Upper lobe of right lung (tissue), 1 donor: Measurements from ENCODE around the gene BRCC3. TPM values are rescaled to one million over a fixed set of nuclear protein-coding genes. Genes with fewer than 3 reads are reported as not detected.
A peak's percentile ranks its signal among the peaks of the same experiment; 100 is the strongest.

Experiments
- ATAC-seq: fragments of 200-7000 bp; cut with Tn5 transposase; one replicate; pipeline ENCODE4 v1.9.1; 2020; ENCODE audit warnings: mild to moderate bottlenecking, moderate library complexity
- DNase-seq: peaks from one replicate; pipeline ENCODE4 v3.0.0-alpha.2; 2020
- H3K27ac ChIP-seq: fragments of 200-600 bp; one replicate; pipeline ENCODE4 v1.8.0; 2022
- H3K27me3 ChIP-seq: fragments of 200-600 bp; one replicate; pipeline ENCODE4 v1.8.0; 2022; ENCODE audit warnings: mild to moderate bottlenecking
- H3K36me3 ChIP-seq: fragments of 200-600 bp; one replicate; pipeline ENCODE4 v1.8.0; 2022
- H3K4me1 ChIP-seq: fragments of 200-600 bp; one replicate; pipeline ENCODE4 v1.8.0; 2022
- H3K4me3 ChIP-seq: fragments of 200-600 bp; one replicate; pipeline ENCODE4 v1.8.0; 2022; ENCODE audit warnings: mild to moderate bottlenecking
- H3K9me3 ChIP-seq: fragments of 200-600 bp; one replicate; pipeline ENCODE4 v1.8.0; 2022
- intact Hi-C: fragments of 100-400 bp; cut with DNase I; formaldehyde crosslinking; loops from one replicate; pipeline ENCODE4 v1.11.0; 2022
- total RNA-seq: library from RNA; stranded (reverse); fragmentation: NEBNext Ultra II Directional; extraction: Animal tissue kit (Norgen Biotek cat#: 25700); gene quantifications from one replicate; pipeline ENCODE4 v1.2.1, GENCODE V29; 2021
- TF ChIP-seq, protein P1 (sequence below): fragments of 200-600 bp; IDR thresholded peaks from one replicate; pipeline ENCODE4 v1.8.0; 2022; ENCODE audit warnings: antibody characterized with exemption
- donor health status: DM: no; HTN: yes; CAD: no; lungs with severe emphysema.

BRCC3 gene
- total RNA-seq, 1 donor from 2014 or later: 16.7 TPM

DNA sequence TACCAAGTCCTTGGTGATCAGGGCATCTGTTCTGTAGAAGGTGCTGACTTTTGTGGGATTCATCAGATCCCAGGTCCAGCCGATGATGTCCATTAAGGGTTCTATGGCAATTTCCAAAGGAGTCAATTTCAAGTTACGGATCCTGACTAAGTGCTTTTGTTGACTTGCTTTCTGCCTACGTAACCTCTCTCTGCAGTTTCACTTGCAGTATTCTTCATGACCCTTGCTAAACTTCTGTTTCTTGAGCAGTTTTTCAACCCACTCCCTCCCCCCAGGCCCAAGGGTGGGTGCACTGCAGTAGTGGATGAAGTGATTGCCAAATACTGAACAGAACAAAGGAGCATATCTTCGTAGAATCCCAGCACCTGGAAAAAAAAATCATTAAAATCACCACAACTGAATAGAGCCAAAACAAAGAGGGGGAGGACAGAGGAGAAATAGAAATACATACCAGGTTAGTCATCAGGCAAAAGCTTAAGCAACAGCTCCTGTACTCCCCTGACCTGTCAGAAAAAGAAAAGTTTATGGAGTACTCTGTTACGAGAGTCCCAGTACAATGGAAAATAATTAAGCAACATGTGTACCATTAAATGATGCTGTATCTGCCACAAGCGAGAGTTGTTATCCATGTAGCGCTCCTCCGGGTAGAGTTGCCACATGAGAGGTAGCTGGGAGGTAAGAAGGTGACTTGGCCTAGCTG, 6.1 kb upstream of the BRCC3 start:
- no peaks in the 10 kb centered on the region for H3K27me3 ChIP-seq
- H3K9me3 ChIP-seq: no peaks in the 10 kb centered on the region
- ATAC-seq (no peak), DNase-seq (no peak)
- intact Hi-C loops: no loop called here
- TF ChIP-seq, protein P1, sequence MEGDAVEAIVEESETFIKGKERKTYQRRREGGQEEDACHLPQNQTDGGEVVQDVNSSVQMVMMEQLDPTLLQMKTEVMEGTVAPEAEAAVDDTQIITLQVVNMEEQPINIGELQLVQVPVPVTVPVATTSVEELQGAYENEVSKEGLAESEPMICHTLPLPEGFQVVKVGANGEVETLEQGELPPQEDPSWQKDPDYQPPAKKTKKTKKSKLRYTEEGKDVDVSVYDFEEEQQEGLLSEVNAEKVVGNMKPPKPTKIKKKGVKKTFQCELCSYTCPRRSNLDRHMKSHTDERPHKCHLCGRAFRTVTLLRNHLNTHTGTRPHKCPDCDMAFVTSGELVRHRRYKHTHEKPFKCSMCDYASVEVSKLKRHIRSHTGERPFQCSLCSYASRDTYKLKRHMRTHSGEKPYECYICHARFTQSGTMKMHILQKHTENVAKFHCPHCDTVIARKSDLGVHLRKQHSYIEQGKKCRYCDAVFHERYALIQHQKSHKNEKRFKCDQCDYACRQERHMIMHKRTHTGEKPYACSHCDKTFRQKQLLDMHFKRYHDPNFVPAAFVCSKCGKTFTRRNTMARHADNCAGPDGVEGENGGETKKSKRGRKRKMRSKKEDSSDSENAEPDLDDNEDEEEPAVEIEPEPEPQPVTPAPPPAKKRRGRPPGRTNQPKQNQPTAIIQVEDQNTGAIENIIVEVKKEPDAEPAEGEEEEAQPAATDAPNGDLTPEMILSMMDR: no peak
- no peak overlapping the region for H3K4me3 ChIP-seq
- no peaks in the 10 kb centered on the region for H3K36me3 ChIP-seq
- no peak overlapping the region for H3K27ac ChIP-seq
- peaks cover 6% of the 10 kb centered on the region for H3K4me1 ChIP-seq

DNA sequence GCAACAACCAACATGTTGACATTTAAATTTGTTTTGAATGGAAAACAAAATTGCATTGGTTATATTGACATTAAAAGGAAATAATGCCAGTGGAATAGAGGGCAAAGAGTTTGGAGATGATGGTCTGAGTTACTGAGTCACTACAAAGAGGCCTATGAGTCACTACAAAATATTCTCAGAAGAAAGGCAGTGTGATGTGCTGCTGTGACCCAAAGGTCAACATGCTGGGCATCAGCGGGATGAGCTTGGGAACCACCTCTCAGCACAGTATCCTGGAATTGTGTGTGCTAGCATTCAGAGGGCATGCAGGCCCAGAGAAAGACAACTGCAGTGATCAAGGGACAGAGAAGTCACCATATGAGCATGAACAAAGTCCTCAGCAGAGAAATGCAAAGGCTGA, 3.1 kb upstream of the BRCC3 start:
- TF ChIP-seq, protein P1: no peak
- peaks cover 6% of the 10 kb centered on the region for H3K4me1 ChIP-seq
- no peak overlapping the region for H3K4me3 ChIP-seq
- no peaks in the 10 kb centered on the region for H3K36me3 ChIP-seq
- ATAC-seq (no peak), DNase-seq (no peak)
- no peak overlapping the region for H3K27ac ChIP-seq
- H3K27me3 ChIP-seq: no peaks in the 10 kb centered on the region
- intact Hi-C loops: no loop called here
- no peaks in the 10 kb centered on the region for H3K9me3 ChIP-seq

DNA sequence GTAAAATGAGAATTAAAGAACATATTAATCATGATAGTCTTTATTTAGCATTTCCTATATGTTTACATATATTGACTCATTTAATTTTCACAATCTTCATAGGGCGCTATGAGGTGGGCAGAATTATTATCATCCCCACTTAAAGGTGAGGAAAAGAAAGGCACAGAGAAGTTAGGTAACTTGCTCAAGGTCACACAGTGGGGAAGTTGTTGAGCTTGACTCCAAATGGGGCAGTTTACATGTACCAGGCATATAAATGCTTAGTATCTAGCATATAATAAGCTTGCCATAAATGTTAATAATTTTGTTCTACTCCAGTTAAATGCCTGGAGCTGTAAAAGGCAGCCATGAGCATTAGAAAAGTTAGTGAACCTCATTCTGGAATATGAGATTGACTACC, 1.9 kb upstream of the BRCC3 start:
- no peak for ATAC-seq
- Histone ChIP-seq H3K4me1 (peaks cover 6% of the 10 kb centered on the region), H3K36me3 (no peaks in the 10 kb centered on the region), H3K4me3 (peak overlapping the region; percentile 64), H3K27ac (no peak overlapping the region), H3K9me3 (no peaks in the 10 kb centered on the region), H3K27me3 (no peaks in the 10 kb centered on the region)
- TF ChIP-seq, protein P1: no peak
- intact Hi-C loops: no loop called here
- no peak for DNase-seq

DNA sequence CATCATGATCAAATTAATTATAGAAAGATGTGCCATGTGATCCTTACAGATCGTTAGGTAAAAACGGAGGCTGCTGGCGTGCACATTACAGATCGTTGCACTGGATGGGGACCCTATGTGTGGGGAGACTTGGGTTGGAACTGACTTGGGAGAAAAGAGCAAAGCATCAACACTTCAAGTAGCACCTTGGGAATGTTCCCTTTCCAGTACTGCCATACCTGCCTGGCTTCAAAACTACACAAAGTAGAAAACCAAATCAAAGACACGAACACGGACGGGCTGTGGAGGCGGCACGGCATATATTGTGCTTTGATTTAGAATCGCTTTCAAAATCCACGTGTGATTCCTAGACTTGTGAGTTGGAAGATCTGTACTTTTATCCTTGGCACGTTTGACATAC, 1.3 kb upstream of the BRCC3 start:
- TF ChIP-seq, protein P1: no peak
- H3K36me3 ChIP-seq: no peaks in the 10 kb centered on the region
- H3K27me3 ChIP-seq: no peaks in the 10 kb centered on the region
- H3K4me3 ChIP-seq: peak overlapping the region; percentile 64
- intact Hi-C loops: no loop called here
- H3K9me3 ChIP-seq: no peaks in the 10 kb centered on the region
- H3K27ac ChIP-seq: no peak overlapping the region
- ATAC-seq (no peak), DNase-seq (no peak)
- peaks cover 6% of the 10 kb centered on the region for H3K4me1 ChIP-seq

DNA sequence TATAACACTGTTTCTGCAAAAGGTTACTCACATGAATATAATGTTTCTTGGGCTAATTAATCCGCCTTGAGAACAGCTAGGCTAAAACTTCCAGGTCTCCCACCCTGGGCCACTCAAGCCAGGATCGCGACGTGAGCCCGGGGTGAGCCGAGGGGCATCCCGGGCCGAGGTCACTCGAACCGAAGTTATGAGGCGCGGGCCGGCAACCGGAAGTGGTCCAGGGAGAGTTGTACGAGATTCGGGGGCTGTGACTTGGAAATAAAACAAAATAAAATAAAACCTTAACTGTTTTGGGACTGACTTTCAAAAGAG, 689 bp upstream of the BRCC3 start:
- ATAC-seq (no peak), DNase-seq (no peak)
- peak overlapping the region; percentile 64 for H3K4me3 ChIP-seq
- intact Hi-C loops: no loop called here
- H3K9me3 ChIP-seq: no peaks in the 10 kb centered on the region
- H3K27ac ChIP-seq: peak overlapping the region; percentile 85
- peaks cover 6% of the 10 kb centered on the region for H3K4me1 ChIP-seq
- TF ChIP-seq, protein P1: no peak
- no peaks in the 10 kb centered on the region for H3K36me3 ChIP-seq
- no peaks in the 10 kb centered on the region for H3K27me3 ChIP-seq
